HTERT RPE-1 (cell line): Measurements from ENCODE around the gene SNX33.
"Not testable (repeated sequence)": the region's sequence is repeated elsewhere in the genome, so short reads cannot be mapped to it uniquely, and the experiment has no call there.

ENCODE experiments used
- in situ Hi-C: fragments of 300-500 bp; cut with MboI; formaldehyde crosslinking; loops from 4 replicates; pipeline ENCODE4 v1.14.3; 2020; ENCODE audit warnings: low sequenced_read_pairs

The SNX33 gene

GRCh38 chr15:75697523-75697922, 49.8 kb downstream of the SNX33 start:
- in situ Hi-C loops, result no loop called here

- in situ Hi-C loops, result not testable (repeated sequence)
These were observed 50.4 kb downstream of the SNX33 start for GRCh38 chr15:75697974-75698747.

- in situ Hi-C loops, result not testable (repeated sequence)
These were observed 51.8 kb downstream of the SNX33 start for GRCh38 chr15:75699517-75699916.

GRCh38 chr15:75699961-75700874, 52.5 kb downstream of the SNX33 start:
- in situ Hi-C loops, result not testable (repeated sequence)

DNA sequence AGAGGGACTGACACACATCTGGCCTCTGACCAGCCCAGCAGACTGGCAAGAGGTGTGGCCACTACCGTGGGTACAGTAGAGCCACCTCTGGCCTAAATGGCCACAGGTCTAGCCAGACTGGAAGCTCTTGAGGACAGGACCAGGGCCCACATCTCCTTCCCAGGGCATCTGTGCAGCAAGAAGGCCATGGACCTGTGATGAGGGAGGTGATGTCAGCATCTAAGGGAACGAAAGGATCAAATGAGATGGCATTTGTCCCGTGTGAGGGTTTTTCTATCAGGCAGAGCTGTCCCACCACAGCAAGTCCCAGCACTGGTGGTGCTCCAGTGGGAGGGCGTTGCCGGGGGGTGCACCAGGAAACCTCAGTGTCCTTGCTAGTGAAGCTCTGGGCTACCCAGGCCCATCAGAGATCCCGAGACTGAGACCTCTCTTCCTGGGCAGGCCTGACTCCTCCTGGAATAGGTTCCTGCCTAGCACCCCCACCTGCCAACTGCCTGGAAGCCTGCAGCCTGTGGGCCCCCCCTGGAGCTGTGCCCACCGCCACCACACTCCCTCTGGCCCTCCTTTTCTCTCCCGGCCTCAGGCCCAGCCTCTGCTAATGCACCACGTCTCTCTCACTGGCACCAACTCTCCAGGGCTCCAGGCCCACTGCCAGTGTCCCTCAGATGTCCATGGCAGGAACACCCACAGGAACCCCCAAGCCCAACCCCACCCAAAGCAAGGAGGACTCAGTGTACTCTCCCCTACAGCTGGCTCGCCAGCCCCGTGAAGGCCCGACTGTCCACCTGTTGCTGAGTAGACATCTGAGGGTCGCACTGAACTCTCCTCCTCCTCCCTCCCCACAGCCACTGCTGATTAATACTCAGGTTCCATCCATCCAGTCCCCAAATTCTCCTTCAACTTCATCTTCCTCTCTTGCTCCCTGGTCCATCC, 53.6 kb downstream of the SNX33 start:
- in situ Hi-C loops, result not testable (repeated sequence)

- in situ Hi-C loops, result no loop called here
These were observed 54.7 kb downstream of the SNX33 start for GRCh38 chr15:75702436-75702835.

- in situ Hi-C loops, result not testable (repeated sequence)
These were observed 55.9 kb downstream of the SNX33 start for GRCh38 chr15:75703440-75704262.

DNA sequence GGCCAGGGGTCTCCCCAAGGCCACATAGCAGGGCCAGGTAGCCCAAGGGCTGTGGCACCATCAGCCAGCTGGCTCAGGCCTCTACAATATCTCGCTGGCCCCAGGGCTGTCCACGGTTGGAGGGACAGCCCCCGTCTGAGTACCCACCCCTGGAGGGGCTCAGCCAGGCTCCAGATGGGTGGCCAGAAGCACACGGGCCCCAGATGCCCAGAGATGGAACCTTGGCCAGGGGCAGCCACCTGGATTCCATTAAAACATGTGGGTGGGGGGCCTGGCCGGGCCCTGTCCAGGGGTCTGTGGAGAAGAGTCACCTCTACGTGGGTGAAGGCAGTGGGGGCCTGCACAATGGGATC, 56.5 kb downstream of the SNX33 start:
- in situ Hi-C loops, result no loop called here

- in situ Hi-C loops, result no loop called here
These were observed 56.9 kb downstream of the SNX33 start for GRCh38 chr15:75704618-75705017.

DNA sequence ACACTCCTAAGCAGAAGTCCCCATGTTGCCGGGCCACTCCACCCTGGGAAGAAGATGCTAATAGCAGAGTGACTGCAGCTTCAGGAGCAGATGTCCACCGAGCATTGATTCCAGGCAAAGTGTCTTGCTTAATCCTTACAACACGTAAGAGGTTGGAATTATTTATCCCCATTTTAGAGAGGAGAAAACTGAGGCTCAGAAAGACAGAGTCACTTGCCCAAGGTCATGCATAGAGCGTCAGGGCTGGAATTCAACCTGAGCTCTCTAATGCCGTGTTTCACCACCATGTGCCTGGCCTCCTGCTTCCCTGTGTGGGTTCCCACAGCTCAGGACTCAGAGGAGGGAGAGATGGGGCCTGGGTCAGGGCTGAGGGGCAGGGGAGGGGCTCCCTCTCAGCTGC, 57.7 kb downstream of the SNX33 start:
- in situ Hi-C loops, result not testable (repeated sequence)

DNA sequence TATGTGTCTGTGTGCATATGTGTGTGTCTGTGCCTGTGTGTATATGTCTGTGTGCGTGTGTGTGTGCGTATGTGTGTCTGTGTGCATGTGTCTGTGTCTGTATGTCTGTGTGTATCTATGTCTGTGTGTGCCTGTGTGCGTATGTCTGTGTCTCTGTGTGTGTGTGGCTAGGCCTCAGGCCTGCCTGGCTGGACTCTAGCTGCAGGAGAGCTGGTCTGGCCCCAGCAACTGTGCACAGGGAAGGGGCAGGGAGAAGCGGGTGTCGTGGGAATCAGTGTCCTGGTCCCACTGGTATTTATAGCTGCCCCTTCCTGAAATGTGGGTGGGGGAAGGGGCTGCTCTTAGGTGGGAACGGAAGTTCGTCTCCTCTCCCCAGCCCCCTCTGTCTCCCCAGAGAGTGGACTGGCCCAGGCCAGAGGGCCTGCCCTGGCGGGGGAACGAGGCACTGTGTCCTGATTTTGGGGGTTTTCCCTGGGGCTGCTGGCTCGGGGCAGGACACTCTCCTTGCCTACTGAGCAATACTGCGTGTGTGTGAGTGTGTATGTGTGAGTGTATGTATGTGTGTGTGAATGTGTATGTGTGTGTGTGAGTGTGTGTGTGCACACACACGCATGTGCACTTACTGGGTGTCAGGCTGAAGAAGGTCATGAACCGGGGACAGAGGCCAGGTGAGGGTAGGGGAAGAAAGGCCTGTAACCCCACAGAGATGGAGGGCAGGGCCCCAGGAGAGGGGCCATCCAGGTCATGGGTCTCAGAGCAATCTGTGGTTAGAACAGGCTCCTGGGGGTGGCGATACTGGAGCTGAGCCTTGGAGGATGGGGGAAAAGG, 58.4 kb downstream of the SNX33 start:
- in situ Hi-C loops, result no loop called here

GRCh38 chr15:75706682-75706954, 58.9 kb downstream of the SNX33 start:
- in situ Hi-C loops, result no loop called here

GRCh38 chr15:75709458-75709857, 61.7 kb downstream of the SNX33 start:
- in situ Hi-C loops, result not testable (repeated sequence)

GRCh38 chr15:75710874-75711273, 63.2 kb downstream of the SNX33 start:
- in situ Hi-C loops, result not testable (repeated sequence)

- in situ Hi-C loops, result not testable (repeated sequence)
These were observed 63.8 kb downstream of the SNX33 start for GRCh38 chr15:75711495-75711894.
